RKO (cell line): Measurements from ENCODE around the gene COX14.
"Not testable (repeated sequence)": the region's sequence is repeated elsewhere in the genome, so short reads cannot be mapped to it uniquely, and the experiment has no call there.

ENCODE experiments used
- DNase-seq: peaks from one replicate; pipeline ENCODE4 v3.0.0-alpha.2; 2016; ENCODE audit warnings: low spot score

Gene COX14

GRCh38 chr12:50154947-50155346 lies 42.9 kb downstream of the COX14 start:
- DNase-seq: not testable (repeated sequence)

- no peak for DNase-seq
These were observed 44.6 kb downstream of the COX14 start for GRCh38 chr12:50156641-50157040.

DNA sequence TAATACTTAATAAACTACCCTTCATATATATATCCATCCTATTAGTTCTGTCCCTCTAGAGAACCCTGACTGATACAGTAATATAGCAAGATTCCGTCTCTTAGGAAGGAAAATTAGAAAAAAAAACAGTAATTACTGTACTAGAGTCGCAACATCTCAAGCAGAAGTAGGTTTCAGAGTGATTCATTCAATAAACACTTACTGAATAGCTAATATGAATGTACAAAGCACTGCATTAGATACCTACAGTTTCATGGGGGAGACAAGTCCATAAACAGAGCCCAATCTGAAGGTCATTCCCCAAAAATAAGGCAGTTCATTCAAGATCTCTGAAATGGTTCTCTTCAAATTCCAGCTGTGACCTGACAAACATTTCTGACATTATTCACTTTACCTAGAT lies 45.2 kb downstream of the COX14 start:
- DNase-seq: no peak

DNA sequence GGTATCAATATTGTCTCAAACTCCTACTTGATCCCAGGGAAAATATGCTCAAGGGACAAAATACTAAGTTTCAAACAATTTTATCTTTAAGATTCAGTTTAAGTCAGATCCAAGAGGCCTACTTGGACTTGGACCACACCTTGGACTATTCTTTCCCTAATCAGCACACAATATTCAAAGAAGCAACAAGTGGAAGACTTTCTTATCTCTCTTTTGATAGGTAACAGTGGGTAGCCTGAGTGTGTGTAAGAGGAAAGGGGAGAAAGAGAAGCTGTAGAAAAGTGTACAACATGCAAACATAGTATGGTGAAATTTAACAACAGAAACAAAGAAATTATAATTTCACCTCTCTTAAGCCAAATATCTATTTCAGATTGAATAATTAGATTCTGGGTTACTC lies 48.6 kb downstream of the COX14 start:
- no peak for DNase-seq

- DNase-seq: no peak
These were observed 50.2 kb downstream of the COX14 start for GRCh38 chr12:50162230-50162629.

DNA sequence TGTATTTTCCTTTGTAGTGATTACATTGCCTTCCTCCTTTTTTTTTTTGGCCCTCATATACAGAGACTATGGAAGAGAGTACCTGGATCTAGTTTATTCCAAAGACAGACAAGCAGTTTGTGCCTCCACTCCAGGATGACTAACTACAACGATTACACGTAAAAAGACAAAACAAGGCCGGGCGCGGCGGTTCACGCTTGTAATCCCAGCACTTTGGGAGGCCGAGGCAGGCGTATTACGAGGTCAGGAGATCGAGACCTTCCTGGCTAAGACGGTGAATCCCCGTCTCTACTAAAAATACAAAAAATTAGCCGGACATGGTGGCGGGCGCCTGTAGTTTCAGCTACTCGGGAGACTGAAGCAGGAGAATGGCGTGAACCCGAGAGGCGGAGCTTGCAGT lies 52.9 kb downstream of the COX14 start:
- no peak for DNase-seq

DNA sequence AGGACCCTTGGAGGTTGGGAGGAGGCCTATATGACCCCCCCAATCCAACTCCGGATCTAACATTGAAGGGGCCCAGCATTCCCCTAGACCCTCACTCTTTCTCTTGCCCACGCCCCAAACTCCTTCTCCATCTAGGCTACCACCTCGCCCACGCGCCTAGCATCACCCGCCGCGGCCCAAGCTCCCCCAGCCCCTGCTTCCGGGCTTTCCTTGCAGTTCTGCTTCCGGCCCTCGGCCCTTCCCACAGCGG lies 54.7 kb downstream of the COX14 start:
- peak; percentile 51 for DNase-seq

GRCh38 chr12:50167049-50167828 lies 55.2 kb downstream of the COX14 start, which contains the start of gene CERS5:
Gene CERS5 (minus strand): TSS chr12:50167369. CDS start chr12:50167297, 72 bp downstream.
- DNase-seq: peak; percentile 97
